Fibroblast of lung (primary cell): ENCODE results near the gene ST6GALNAC2. TPM values are rescaled to one million over a fixed set of nuclear protein-coding genes. Genes with fewer than 3 reads are reported as not detected.
A peak's percentile ranks its signal among the peaks of the same experiment; 100 is the strongest.

Experiments used
- DNase-seq, 2 donors: peaks; one replicate each; pipeline versions ENCODE4 v3.0.0 to v3.0.0-alpha.2; 2010; ENCODE audit warnings: low read depth in 2 of 2
- H2AFZ ChIP-seq: 2 replicates; pipeline ENCODE4 v1.5.1; 2012; ENCODE audit warnings: low read length, control low read depth, inconsistent platforms
- H3K27ac ChIP-seq: 2 replicates; pipeline ENCODE4 v1.5.1; 2011; ENCODE audit warnings: low read length, control low read depth; ENCODE audit not compliant: insufficient read depth
- H3K27me3 ChIP-seq: 2 replicates; pipeline ENCODE4 v1.5.1; 2011; ENCODE audit warnings: mild to moderate bottlenecking, low read length; ENCODE audit not compliant: control insufficient read depth, insufficient read depth
- H3K36me3 ChIP-seq: 2 replicates; pipeline ENCODE4 v1.5.1; 2011; ENCODE audit warnings: low read length; ENCODE audit not compliant: control insufficient read depth, insufficient read depth
- H3K4me1 ChIP-seq: 2 replicates; pipeline ENCODE4 v1.5.1; 2011; ENCODE audit warnings: low read length; ENCODE audit not compliant: control insufficient read depth, insufficient read depth; ENCODE audit errors: extremely low read depth
- H3K4me2 ChIP-seq: 2 replicates; pipeline ENCODE4 v1.5.1; 2011; ENCODE audit warnings: low read length, control low read depth; ENCODE audit not compliant: insufficient read depth; ENCODE audit errors: extremely low read depth
- H3K4me3 ChIP-seq, 4 experiments: fragments of 200-600 bp in 1 of 4; sonication (generic) in 1 of 4; replicated peaks in 1 of 4; 2 replicates each; pipeline ENCODE4 v1.5.1; 2011 to 2016; ENCODE audit warnings: low read length in 4 of 4, low read depth in 3 of 4, mild to moderate bottlenecking in 3 of 4, control low read depth in 2 of 4, inconsistent platforms in 1 of 4, mixed read lengths in 1 of 4; ENCODE audit not compliant: insufficient read depth in 1 of 4; ENCODE audit errors: control extremely low read depth in 1 of 4
- H3K79me2 ChIP-seq: 2 replicates; pipeline ENCODE4 v1.5.1; 2012; ENCODE audit warnings: mild to moderate bottlenecking, low read length, inconsistent platforms; ENCODE audit not compliant: control insufficient read depth, insufficient read depth
- H3K9ac ChIP-seq: 2 replicates; pipeline ENCODE4 v1.5.1; 2011; ENCODE audit warnings: mild to moderate bottlenecking, low read length, control low read depth; ENCODE audit not compliant: insufficient read depth
- H3K9me3 ChIP-seq: 2 replicates; pipeline ENCODE4 v1.5.1; 2012; ENCODE audit warnings: low read depth, low read length; ENCODE audit not compliant: control insufficient read depth, insufficient read depth
- H4K20me1 ChIP-seq: 2 replicates; pipeline ENCODE4 v1.5.1; 2011; ENCODE audit warnings: low read length; ENCODE audit not compliant: control insufficient read depth, insufficient read depth; ENCODE audit errors: extremely low read depth
- CTCF ChIP-seq, 2 donors: IDR thresholded peaks in 1 of 2; conservative IDR thresholded peaks in 1 of 2; 1 replicate in 1 of 2; 2 replicates in 1 of 2; pipeline ENCODE4 v1.5.1; 2011 to 2012; ENCODE audit warnings: low read length in 2 of 2, control low read depth in 1 of 2, inconsistent platforms in 1 of 2, low read depth in 1 of 2, mild to moderate bottlenecking in 1 of 2
- EZH2 ChIP-seq: IDR thresholded peaks from 2 replicates; pipeline ENCODE4 v1.5.1; 2012; ENCODE audit warnings: low read length, control low read depth, mild to moderate bottlenecking; ENCODE audit errors: missing control alignments
- polyA plus RNA-seq, 2 donors: library from polyadenylated mRNA; depleted of rRNA in 1 of 2; stranded (reverse) in 1 of 2; unstranded in 1 of 2; fragments of >200 nt; gene quantifications; 2 replicates each; pipeline ENCODE4 v1.2.1, GENCODE V29; 2011 to 2012; ENCODE audit warnings: missing spikeins in 1 of 2
- total RNA-seq: library from RNA; depleted of rRNA; stranded (reverse); fragments of >200 nt; gene quantifications from 2 replicates; pipeline ENCODE4 v1.2.1, GENCODE V29; 2014

ST6GALNAC2 gene
- total and polyA plus RNA-seq, 2 donors (not counting 1 experiment from before 2014, with no cell fraction given), result 0.42 to 0.83 TPM

- H3K79me2 ChIP-seq, result no peaks in the 10 kb centered on the region
- H3K4me3 ChIP-seq, result no peak overlapping the region
- no peaks in the 10 kb centered on the region for H4K20me1 ChIP-seq
- no peaks in the 10 kb centered on the region for H3K27me3 ChIP-seq
- no peaks in the 10 kb centered on the region for H3K36me3 ChIP-seq
- H2AFZ ChIP-seq, result no peak overlapping the region
- H3K27ac ChIP-seq, result peak overlapping the region; percentile 88
- H3K4me2 ChIP-seq, result peak overlapping the region; percentile 21
- H3K9ac ChIP-seq, result peak overlapping the region; percentile 52
- peaks cover 30% of the 10 kb centered on the region for H3K4me1 ChIP-seq
- peak; percentile 59 to 88 for DNase-seq
- peak; percentile 72 to 77 for TF ChIP-seq CTCF (conservative IDR thresholded peaks at IDR 0.05 in 1 of 2, IDR thresholded peaks at IDR 0.05 in 1 of 2; ENCODE audit: low read depth in 1 of 2, low read length in 2 of 2)
- no peak for TF ChIP-seq EZH2
- H3K9me3 ChIP-seq, result no peaks in the 10 kb centered on the region
Observed at GRCh38 chr17:76547183-76547641, 38.4 kb downstream of the ST6GALNAC2 start.

DNA sequence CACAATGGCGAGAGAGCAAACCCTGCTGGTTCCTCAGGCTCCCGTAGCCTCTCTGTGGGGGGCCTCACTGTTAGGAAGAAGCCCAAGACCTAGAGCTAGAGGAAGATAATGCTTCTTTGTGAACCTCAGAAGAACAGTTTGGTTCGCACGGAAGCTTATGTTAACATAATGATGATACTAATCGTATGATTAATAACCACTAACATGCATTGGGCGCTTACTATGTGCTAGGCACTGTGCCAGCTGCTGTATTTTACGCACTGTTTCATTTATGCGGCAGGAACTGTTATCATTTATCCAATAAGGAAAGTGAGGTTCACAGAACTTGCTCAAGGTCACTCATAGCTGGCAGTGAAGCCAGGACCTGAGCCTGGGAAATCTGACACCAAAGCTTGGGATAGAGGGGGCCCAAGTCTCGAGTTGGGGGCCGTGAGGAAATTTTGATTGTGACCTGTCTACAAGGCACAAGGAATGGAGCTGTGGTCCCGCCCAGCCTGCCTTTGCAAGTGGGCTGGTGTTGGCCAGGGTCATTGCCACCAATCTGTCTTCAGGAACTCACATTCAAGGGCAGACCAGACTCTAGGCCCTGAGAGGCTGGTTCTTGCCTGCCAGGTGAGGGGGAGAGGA, 39.0 kb downstream of the ST6GALNAC2 start:
- Histone ChIP-seq H3K27ac (peak overlapping the region; percentile 88), H3K27me3 (no peaks in the 10 kb centered on the region), H3K79me2 (no peaks in the 10 kb centered on the region), H2AFZ (no peak overlapping the region), H3K4me1 (peaks cover 30% of the 10 kb centered on the region), H3K9ac (peak overlapping the region; percentile 52), H3K4me2 (peak overlapping the region; percentile 21), H3K9me3 (no peaks in the 10 kb centered on the region), H4K20me1 (no peaks in the 10 kb centered on the region), H3K36me3 (no peaks in the 10 kb centered on the region), H3K4me3 (no peak overlapping the region)
- TF ChIP-seq CTCF (conservative IDR thresholded peaks at IDR 0.05 in 1 of 2, IDR thresholded peaks at IDR 0.05 in 1 of 2; ENCODE audit: low read depth in 1 of 2, low read length in 2 of 2) (no peak), EZH2 (no peak)
- peak; percentile 96 for DNase-seq

- DNase-seq, result no peak
- Histone ChIP-seq H3K4me3 (no peak overlapping the region), H2AFZ (no peak overlapping the region), H4K20me1 (no peaks in the 10 kb centered on the region), H3K79me2 (no peaks in the 10 kb centered on the region), H3K27ac (peak overlapping the region; percentile 88), H3K4me2 (peak overlapping the region; percentile 15), H3K27me3 (no peaks in the 10 kb centered on the region), H3K9ac (no peak overlapping the region), H3K9me3 (no peaks in the 10 kb centered on the region), H3K4me1 (peaks cover 32% of the 10 kb centered on the region), H3K36me3 (no peaks in the 10 kb centered on the region)
- TF ChIP-seq CTCF (conservative IDR thresholded peaks at IDR 0.05 in 1 of 2, IDR thresholded peaks at IDR 0.05 in 1 of 2; ENCODE audit: low read depth in 1 of 2, low read length in 2 of 2) (no peak), EZH2 (no peak)
Observed at GRCh38 chr17:76545918-76546555, 39.6 kb downstream of the ST6GALNAC2 start.
